ENCODE data around the gene PTK7. TPM values are rescaled to one million over a fixed set of nuclear protein-coding genes. Genes with fewer than 3 reads are reported as not detected.

The PTK7 gene
- total and polyA plus RNA-seq, 2 of the 8 experiments (the other 6 are each of a cell fraction or from before 2014, with no cell fraction given): 110 to 138 TPM

DNA sequence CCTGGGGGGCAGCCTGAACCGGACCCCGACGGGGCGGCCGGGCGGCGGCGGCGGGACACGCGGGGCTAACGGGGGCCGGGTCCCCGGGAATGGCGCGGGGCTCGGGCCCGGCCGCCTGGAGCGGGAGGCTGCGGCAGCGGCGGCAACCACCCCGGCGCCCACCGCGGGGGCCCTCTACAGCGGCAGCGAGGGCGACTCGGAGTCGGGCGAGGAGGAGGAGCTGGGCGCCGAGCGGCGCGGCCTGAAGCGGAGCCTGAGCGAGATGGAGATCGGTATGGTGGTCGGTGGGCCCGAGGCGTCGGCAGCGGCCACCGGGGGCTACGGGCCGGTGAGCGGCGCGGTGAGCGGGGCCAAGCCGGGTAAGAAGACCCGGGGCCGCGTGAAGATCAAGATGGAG, 95.6 kb downstream of the PTK7 start:
- Histone ChIP-seq H3K23me2 (ENCODE audit: low read depth, low read length) (peaks cover 14% of the 10 kb centered on the region), H4K91ac (replicated peaks; ENCODE audit: insufficient read length, low read length) (peak overlapping the region; percentile 32), H3K4ac (replicated peaks; ENCODE audit: insufficient read length, low read depth, low read length) (no peak overlapping the region), H2AFZ (ENCODE audit: low read length) (no peak overlapping the region), H3K36me3 (ENCODE audit: control insufficient read depth in 2 of 4, insufficient read depth in 4 of 4, low read length in 3 of 4) (peaks cover 11 to 18% (median 15%) of the 10 kb centered on the region in 4 experiments), H4K5ac (ENCODE audit: insufficient read length, low read depth, low read length) (no peak overlapping the region), H3K9ac (replicated peaks in 1 of 4; ENCODE audit: extremely low read depth in 1 of 4, low read depth in 3 of 4, low read length in 3 of 4) (peak overlapping the region; percentile 53 to 99 (median 92)), H3K56ac (replicated peaks; ENCODE audit: insufficient read length, low read depth, low read length) (no peak overlapping the region), H2BK12ac (ENCODE audit: low read depth, low read length) (no peak overlapping the region), H4K20me1 (replicated peaks in 1 of 2; ENCODE audit: control insufficient read depth in 1 of 2, insufficient read depth in 2 of 2, low read length in 2 of 2) (peaks cover 13 to 28% of the 10 kb centered on the region in 2 experiments), H3K9me3 (ENCODE audit: insufficient read depth in 2 of 2, low read depth in 1 of 2, low read length in 1 of 2) (no peaks in the 10 kb centered on the region), H2AK5ac (ENCODE audit: low read depth, low read length) (no peak overlapping the region), H3K23ac (ENCODE audit: insufficient read length) (no peak overlapping the region), H3K27ac (ENCODE audit: low read depth, low read length) (peak overlapping the region; percentile 94), H3K79me2 (ENCODE audit: control insufficient read depth in 1 of 2, insufficient read depth in 2 of 2, low read length in 2 of 2) (peaks cover 0 to 28% of the 10 kb centered on the region in 2 experiments; a peak in 2 of 4 replicates), H3K79me1 (ENCODE audit: low read depth, low read length) (peaks cover 3% of the 10 kb centered on the region; the same call in 1 of the 2 replicates), H3K14ac (ENCODE audit: insufficient read length) (no peak overlapping the region), H2BK20ac (ENCODE audit: low read length) (no peak overlapping the region), H3K4me1 (replicated peaks in 1 of 4; ENCODE audit: control insufficient read depth in 3 of 4, insufficient read depth in 4 of 4, low read length in 3 of 4) (peaks cover 9 to 17% (median 11%) of the 10 kb centered on the region in 4 experiments), H3K4me3 (ENCODE audit: extremely low read depth in 1 of 4, insufficient read depth in 2 of 4, low read depth in 3 of 4, low read length in 4 of 4) (peak overlapping the region; percentile 64 to 93 (median 82)), H3K18ac (ENCODE audit: extremely low read depth, low read length) (0 out of 2 replicates have a peak overlapping the region, but pooled peaks have one; percentile 39), H2BK5ac (ENCODE audit: low read depth, low read length) (peak overlapping the region; percentile 57; the same call in 1 of the 2 replicates), H2BK120ac (replicated peaks; ENCODE audit: low read depth, low read length) (no peak overlapping the region), H3K4me2 (ENCODE audit: insufficient read depth in 1 of 2, low read depth in 2 of 2, low read length in 2 of 2) (peak overlapping the region; percentile 93 to 97), H3K27me3 (replicated peaks in 1 of 4; ENCODE audit: control insufficient read depth in 3 of 4, extremely low read depth in 1 of 4, insufficient read depth in 3 of 4, low read length in 3 of 4) (peaks cover 0 to 6% (median 2%) of the 10 kb centered on the region in 4 experiments; a peak in 3 of 7 replicates), H2BK15ac (ENCODE audit: low read length) (no peak overlapping the region), H4K8ac (ENCODE audit: extremely low read depth, insufficient read depth, low read length) (peak overlapping the region; percentile 95)
- ChIA-PET CTCF (ENCODE audit: partially characterized antibody) (interaction anchor here (0.5 to 1.5 kb wide), 6 partner anchors 9 to 212 kb away, joined by 3 to 4 read pairs (median 3); no protein-coding TSS in a partner anchor), POLR2A (ENCODE audit: partially characterized antibody) (interaction anchor here (0.6 to 4.9 kb wide), 19 partner anchors 10 to 332 kb away, joined by 3 to 30 read pairs (median 5); partner anchors contain the start of genes CNPY3, CUL7, CUL9 and DNPH1)
- WGBS, 2 experiments (ENCODE audit: extremely low coverage in 1 of 2, insufficient coverage in 1 of 2, insufficient read length in 1 of 2, insufficient replicate concordance in 2 of 2, low coverage in 1 of 2, low lambda C conversion rate in 2 of 2, missing lambda C conversion rate in 1 of 2): 2% methylated on average over 36 of the region's 57 CpGs; no CpG with 5 or more reads in 1 of the 2 experiments
- DNase-seq (ENCODE audit: low read depth in 1 of 2, low spot score in 2 of 2): peak in 1 of 2 experiments; percentile 64
- no peak for FAIRE-seq
- TF ChIP-seq KDM4A (IDR thresholded peaks at IDR 0.05; ENCODE audit: low read depth, low read length, severe bottlenecking): peak; percentile 37
- no peak for TF ChIP-seq ZNF274 (IDR thresholded peaks at IDR 0.05; ENCODE audit: borderline replicate concordance, extremely low read depth, low read length)
- 0 out of 2 replicates have a peak, but pooled peaks have one; percentile 6 for TF ChIP-seq PHF8 (conservative IDR thresholded peaks at IDR 0.05; ENCODE audit: low read depth, low read length)
- TF ChIP-seq KDM5A (IDR thresholded peaks at IDR 0.05; ENCODE audit: low read length): no peak
- no peak for TF ChIP-seq TCF12 (IDR thresholded peaks at IDR 0.05; ENCODE audit: low read depth, low read length)
